Liver (tissue), 9 donors: Measurements from ENCODE around the gene DAZL. TPM values are rescaled to one million over a fixed set of nuclear protein-coding genes. Genes with fewer than 3 reads are reported as not detected.

Experiments used
- DNase-seq: peaks from one replicate; pipeline ENCODE4 v3.0.0-alpha.2; 2017; ENCODE audit warnings: low spot score
- H3K27ac ChIP-seq, 2 donors: one replicate each; pipeline ENCODE4 v1.7.0; 2013; ENCODE audit warnings: inconsistent platforms in 2 of 2, low read length in 2 of 2, control low read depth in 1 of 2, low read depth in 1 of 2, mild to moderate bottlenecking in 1 of 2
- H3K27me3 ChIP-seq, 4 donors: one replicate each; pipeline versions ENCODE4 v1.6.1 to v1.7.0; 2013; ENCODE audit warnings: low read length in 3 of 4, inconsistent platforms in 1 of 4, mild to moderate bottlenecking in 1 of 4, moderate library complexity in 1 of 4; ENCODE audit not compliant: control insufficient read depth in 4 of 4, insufficient read depth in 4 of 4
- H3K36me3 ChIP-seq, 4 donors: one replicate each; pipeline versions ENCODE4 v1.6.1 to v1.7.0; 2013; ENCODE audit warnings: low read length in 3 of 4, mild to moderate bottlenecking in 3 of 4, low read depth in 1 of 4, moderate library complexity in 1 of 4; ENCODE audit not compliant: control insufficient read depth in 4 of 4, insufficient read depth in 3 of 4
- H3K4me1 ChIP-seq, 4 donors: one replicate each; pipeline versions ENCODE4 v1.6.1 to v1.7.0; 2013; ENCODE audit warnings: low read length in 3 of 4, mild to moderate bottlenecking in 3 of 4, moderate library complexity in 1 of 4; ENCODE audit not compliant: control insufficient read depth in 4 of 4, insufficient read depth in 4 of 4
- H3K4me3 ChIP-seq, 3 donors: one replicate each; pipeline versions ENCODE4 v1.6.1 to v1.7.0; 2013; ENCODE audit warnings: low read length in 3 of 3, control low read depth in 1 of 3, low read depth in 1 of 3, mild to moderate bottlenecking in 1 of 3
- H3K9ac ChIP-seq, 2 donors: one replicate each; pipeline ENCODE4 v1.7.0; 2013; ENCODE audit warnings: low read length in 2 of 2, mild to moderate bottlenecking in 2 of 2, moderate library complexity in 2 of 2, control low read depth in 1 of 2, low read depth in 1 of 2
- H3K9me3 ChIP-seq, 4 donors: one replicate each; pipeline versions ENCODE4 v1.6.1 to v1.7.0; 2013; ENCODE audit warnings: low read length in 3 of 4; ENCODE audit not compliant: control insufficient read depth in 4 of 4
- ATF3 ChIP-seq: IDR thresholded peaks from 2 replicates; pipeline ENCODE4 v1.6.1; 2016; ENCODE audit warnings: antibody characterized with exemption
- CTCF ChIP-seq: fragments of 150-350 bp; IDR thresholded peaks from 2 replicates; pipeline ENCODE4 v1.5.1; 2017; ENCODE audit warnings: improper control_type of control experiment, low read depth, low read length; ENCODE audit not compliant: missing input control
- EGR1 ChIP-seq, 2 donors: IDR thresholded peaks; 2 replicates each; pipeline ENCODE4 v1.6.1; 2016 to 2018; ENCODE audit warnings: antibody characterized with exemption in 2 of 2, low read depth in 2 of 2
- FOXA1 ChIP-seq: IDR thresholded peaks from 2 replicates; pipeline ENCODE4 v1.6.1; 2016; ENCODE audit warnings: antibody characterized with exemption
- FOXA2 ChIP-seq: IDR thresholded peaks from 2 replicates; pipeline ENCODE4 v1.6.1; 2016; ENCODE audit warnings: antibody characterized with exemption
- GABPA ChIP-seq, 2 donors: IDR thresholded peaks in 1 of 2; conservative IDR thresholded peaks in 1 of 2; 2 replicates each; pipeline ENCODE4 v1.6.1; 2016; ENCODE audit warnings: antibody characterized with exemption in 2 of 2, mild to moderate bottlenecking in 1 of 2, moderate library complexity in 1 of 2
- HNF4A ChIP-seq, 2 donors: conservative IDR thresholded peaks; 2 replicates each; pipeline ENCODE4 v1.6.1; 2016; ENCODE audit warnings: antibody characterized with exemption in 2 of 2, mild to moderate bottlenecking in 2 of 2
- HNF4G ChIP-seq: IDR thresholded peaks from 2 replicates; pipeline ENCODE4 v1.6.1; 2016; ENCODE audit warnings: antibody characterized with exemption
- JUND ChIP-seq, 2 donors: IDR thresholded peaks; 2 replicates each; pipeline ENCODE4 v1.6.1; 2016; ENCODE audit warnings: antibody characterized with exemption in 2 of 2
- MAX ChIP-seq: IDR thresholded peaks from 2 replicates; pipeline ENCODE4 v1.6.1; 2016; ENCODE audit warnings: antibody characterized with exemption
- NR2F2 ChIP-seq: IDR thresholded peaks from 2 replicates; pipeline ENCODE4 v1.6.1; 2016; ENCODE audit warnings: antibody characterized with exemption
- RAD21 ChIP-seq, 2 donors: IDR thresholded peaks; 2 replicates each; pipeline ENCODE4 v1.6.1; 2016; ENCODE audit warnings: antibody characterized with exemption in 2 of 2, mild to moderate bottlenecking in 2 of 2
- REST ChIP-seq: IDR thresholded peaks from 2 replicates; pipeline ENCODE4 v1.6.1; 2016; ENCODE audit warnings: antibody characterized with exemption, mild to moderate bottlenecking
- RXRA ChIP-seq, 2 donors: IDR thresholded peaks; 2 replicates each; pipeline ENCODE4 v1.6.1; 2017 to 2018; ENCODE audit warnings: antibody characterized with exemption in 2 of 2, mild to moderate bottlenecking in 1 of 2
- SP1 ChIP-seq: IDR thresholded peaks from 2 replicates; pipeline ENCODE4 v1.6.1; 2018; ENCODE audit warnings: antibody characterized with exemption, mild to moderate bottlenecking
- TAF1 ChIP-seq: conservative IDR thresholded peaks from 2 replicates; pipeline ENCODE4 v1.6.1; 2016; ENCODE audit warnings: antibody characterized with exemption, mild to moderate bottlenecking
- YY1 ChIP-seq: IDR thresholded peaks from 2 replicates; pipeline ENCODE4 v1.6.1; 2016; ENCODE audit warnings: antibody characterized with exemption, mild to moderate bottlenecking
- ZBTB33 ChIP-seq: IDR thresholded peaks from 2 replicates; pipeline ENCODE4 v1.6.1; 2016; ENCODE audit warnings: antibody characterized with exemption
- WGBS: extraction: QIAGEN DNeasy Blood & Tissue Kit; methylation state at CpG from one replicate; pipeline ENCODE4 v1.1.7; 2013; 5-methylcytosine and 5-hydroxymethylcytosine counted together
- polyA plus RNA-seq, 2 donors: library from polyadenylated mRNA; stranded (reverse) in 1 of 2; unstranded in 1 of 2; fragments of 200-250 nt in 1 of 2; fragments of >200 nt in 1 of 2; fragmentation: Nextera tagmentation in 1 of 2; extraction: Ambion mirVana in 1 of 2; gene quantifications; one replicate each; pipeline versions ENCODE4 v1.2.1 to v1.2.3, GENCODE V29; 2013 to 2015
- total RNA-seq, 2 donors: library from RNA; depleted of rRNA; stranded (reverse); fragments of >200 nt; gene quantifications; one replicate each; pipeline ENCODE4 v1.2.3, GENCODE V29; 2014
- donor health status: healthy.
- donor health status: healthy.
- donor health status: healthy.
- donor health status: healthy.
- donor health status: healthy.

DAZL gene
- total and polyA plus RNA-seq, 4 donors = not detected

- DNase-seq = no peak
- 88% methylated on average over 3 of the region's 3 CpGs for WGBS
- peaks cover 0 to 3% (median 0%) of the 10 kb centered on the region in 4 donors for H3K4me1 ChIP-seq
- H3K27me3 ChIP-seq = no peaks in the 10 kb centered on the region
- no peaks in the 10 kb centered on the region for H3K36me3 ChIP-seq
- H3K9ac ChIP-seq = no peak overlapping the region
- no peak overlapping the region for H3K4me3 ChIP-seq
- no peak overlapping the region for H3K27ac ChIP-seq
- no peaks in the 10 kb centered on the region for H3K9me3 ChIP-seq
- no peak for TF ChIP-seq ATF3
- no peak for TF ChIP-seq ZBTB33
- no peak for TF ChIP-seq MAX
- TF ChIP-seq JUND (IDR thresholded peaks at IDR 0.05) = no peak
- no peak for TF ChIP-seq YY1
- TF ChIP-seq HNF4A (conservative IDR thresholded peaks at IDR 0.05) = no peak
- TF ChIP-seq GABPA (IDR thresholded peaks at IDR 0.05 in 1 of 2, conservative IDR thresholded peaks at IDR 0.05 in 1 of 2) = no peak
- TF ChIP-seq RXRA (IDR thresholded peaks at IDR 0.05) = no peak
- no peak for TF ChIP-seq RAD21 (IDR thresholded peaks at IDR 0.05)
These were observed 9.4 kb downstream of the DAZL start for GRCh38 chr3:16595778-16596177.

GRCh38 chr3:16589867-16590624 is 15.2 kb downstream of the DAZL start:
- no peaks in the 10 kb centered on the region for H3K27me3 ChIP-seq
- 94% methylated on average over 6 of the region's 6 CpGs for WGBS
- DNase-seq = no peak
- H3K36me3 ChIP-seq = no peaks in the 10 kb centered on the region
- H3K9me3 ChIP-seq = no peaks in the 10 kb centered on the region
- TF ChIP-seq FOXA2 (no peak), SP1 (no peak), JUND (IDR thresholded peaks at IDR 0.05) (no peak), ATF3 (no peak), RXRA (IDR thresholded peaks at IDR 0.05) (no peak), HNF4A (conservative IDR thresholded peaks at IDR 0.05) (no peak)
- no peak overlapping the region for H3K27ac ChIP-seq
- H3K4me3 ChIP-seq = no peak overlapping the region
- no peaks in the 10 kb centered on the region for H3K4me1 ChIP-seq
- H3K9ac ChIP-seq = no peak overlapping the region

- H3K9ac ChIP-seq = no peak overlapping the region
- no peaks in the 10 kb centered on the region for H3K27me3 ChIP-seq
- H3K4me1 ChIP-seq = no peaks in the 10 kb centered on the region
- no peaks in the 10 kb centered on the region for H3K36me3 ChIP-seq
- 100% methylated on average over 1 of the region's 1 CpG for WGBS
- TF ChIP-seq RXRA (IDR thresholded peaks at IDR 0.05) (no peak), FOXA2 (no peak), FOXA1 (no peak), NR2F2 (no peak), CTCF (no peak), TAF1 (no peak), RAD21 (IDR thresholded peaks at IDR 0.05) (no peak), EGR1 (IDR thresholded peaks at IDR 0.05; ENCODE audit: low read depth in 2 of 2) (no peak), MAX (no peak), SP1 (no peak), JUND (IDR thresholded peaks at IDR 0.05) (no peak), GABPA (IDR thresholded peaks at IDR 0.05 in 1 of 2, conservative IDR thresholded peaks at IDR 0.05 in 1 of 2) (no peak), REST (no peak), HNF4A (conservative IDR thresholded peaks at IDR 0.05) (no peak), HNF4G (no peak)
- H3K4me3 ChIP-seq = no peak overlapping the region
- H3K27ac ChIP-seq = no peak overlapping the region
- no peaks in the 10 kb centered on the region for H3K9me3 ChIP-seq
- DNase-seq = no peak
These were observed 16.1 kb downstream of the DAZL start for GRCh38 chr3:16589120-16589519.
